HG03520 (cell line): ENCODE measurements around the gene RGS13.

ENCODE experiments used
- ATAC-seq: cut with Tn5 transposase; IDR thresholded peaks from one replicate; pipeline ENCODE4 v1.9.1; 2021; ENCODE audit warnings: mild to moderate bottlenecking, moderate library complexity; ENCODE audit not compliant: unreplicated experiment

The RGS13 gene

GRCh38 chr1:192635939-192636338 lies at the start of gene RGS13:
Gene RGS13, plus strand, starts transcription at chr1:192636147. Its CDS starts 8,188 bp downstream, at chr1:192644335.
- no peak for ATAC-seq

GRCh38 chr1:192587386-192588266 lies 48.3 kb upstream of the RGS13 start:
- ATAC-seq: no peak

DNA sequence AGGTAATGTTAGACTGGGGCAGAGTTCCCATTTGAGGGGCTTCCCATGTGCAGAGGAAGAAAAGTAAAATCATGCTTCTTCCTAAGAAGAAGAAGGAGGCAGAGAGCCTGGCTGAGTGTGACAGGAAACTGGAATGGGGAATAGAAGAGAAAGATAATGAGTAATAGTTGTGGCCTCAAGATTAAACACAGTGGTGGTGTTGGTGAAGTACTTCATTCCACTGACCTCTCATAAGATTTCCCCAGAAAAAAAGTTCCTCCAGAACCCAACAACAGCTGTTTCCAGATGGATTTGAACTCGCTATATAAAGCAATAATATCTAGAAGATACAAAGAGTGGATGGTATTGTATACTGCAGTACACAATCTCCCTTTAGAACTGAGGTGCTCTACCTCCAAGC lies 47.4 kb upstream of the RGS13 start:
- ATAC-seq: no peak

DNA sequence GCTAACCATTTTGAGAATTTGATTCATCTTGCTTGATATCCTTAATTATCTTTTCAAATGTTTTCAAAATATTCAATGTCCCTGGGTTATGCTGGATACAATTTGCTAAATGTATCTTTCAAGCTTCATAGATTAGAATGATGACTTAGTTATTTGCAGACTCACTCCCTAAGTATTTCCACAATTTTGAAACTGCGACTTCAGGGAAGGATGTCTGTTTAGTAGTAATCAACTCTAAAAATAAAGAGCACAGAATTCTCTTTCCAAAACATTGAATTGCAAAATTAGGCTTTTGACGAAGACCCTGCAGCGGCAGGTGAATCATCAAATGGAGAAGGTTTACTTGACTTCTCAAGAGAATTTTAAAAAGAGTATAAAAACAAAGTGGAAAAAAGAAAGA lies 46.1 kb upstream of the RGS13 start:
- ATAC-seq: no peak

DNA sequence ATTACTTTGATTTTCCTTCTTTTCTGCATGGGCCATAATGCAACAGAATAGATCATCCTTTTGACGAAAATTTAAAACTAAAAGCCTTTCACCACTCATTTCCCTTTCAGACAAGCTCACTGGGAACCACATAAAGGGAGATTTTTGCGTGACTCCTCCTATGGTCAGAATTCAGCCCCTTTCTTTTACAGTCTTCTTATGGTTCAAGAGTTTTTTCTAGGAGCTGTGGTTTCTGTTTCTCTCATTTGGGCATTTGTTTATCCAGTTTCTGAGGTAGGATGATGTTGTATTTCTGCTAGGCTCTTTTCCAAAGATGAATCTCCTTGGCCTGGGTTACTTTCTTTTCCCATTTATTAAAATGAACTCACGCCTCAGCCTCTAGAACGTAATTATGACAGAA lies 43.4 kb upstream of the RGS13 start:
- no peak for ATAC-seq

- no peak for ATAC-seq
These were observed 42.8 kb upstream of the RGS13 start for GRCh38 chr1:192592981-192593708.

- ATAC-seq: no peak
These were observed 40.6 kb upstream of the RGS13 start for GRCh38 chr1:192595299-192595698.

DNA sequence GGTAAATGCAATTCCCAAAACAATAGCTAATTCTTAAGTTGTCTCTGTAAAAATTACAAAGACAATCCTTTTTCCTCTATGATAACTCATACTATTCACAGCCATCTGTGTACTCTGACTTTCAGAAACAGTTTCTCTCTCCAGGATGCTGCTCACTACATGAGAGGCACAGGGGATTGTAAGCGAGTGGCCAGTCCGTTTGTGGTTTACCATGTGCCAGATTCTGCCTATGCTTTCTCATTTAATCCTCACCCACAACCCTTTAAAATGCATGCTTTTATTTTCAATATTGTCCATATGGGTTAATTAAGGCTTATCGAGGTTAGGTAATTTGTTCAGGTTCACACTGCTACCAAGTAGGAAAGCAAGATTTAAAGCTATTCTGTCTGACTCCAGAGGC lies 37.4 kb upstream of the RGS13 start:
- ATAC-seq: no peak

- ATAC-seq: no peak
These were observed 35.7 kb upstream of the RGS13 start for GRCh38 chr1:192600275-192600674.

GRCh38 chr1:192601143-192601542 lies 34.8 kb upstream of the RGS13 start:
- ATAC-seq: peak; percentile 44

GRCh38 chr1:192601567-192601966 lies 34.4 kb upstream of the RGS13 start:
- ATAC-seq: no peak

DNA sequence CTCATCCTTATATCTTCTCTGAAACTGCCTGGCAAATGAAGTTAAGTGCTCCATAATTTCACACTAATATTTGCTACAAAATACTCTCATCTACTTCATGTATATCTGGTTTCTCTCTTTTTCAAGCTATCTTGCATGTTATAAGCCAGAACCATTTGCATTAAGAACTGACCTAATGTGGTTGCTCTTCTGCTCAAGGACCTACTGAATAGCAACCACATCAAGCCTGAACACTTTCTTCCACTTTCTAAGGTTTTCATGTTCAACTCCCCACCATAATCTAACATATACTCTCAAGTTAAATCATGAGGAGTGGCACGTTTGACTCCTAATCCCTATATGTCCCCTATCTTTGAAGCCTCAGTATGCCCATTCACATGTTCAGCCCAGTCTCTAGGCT lies 33.2 kb upstream of the RGS13 start:
- no peak for ATAC-seq

DNA sequence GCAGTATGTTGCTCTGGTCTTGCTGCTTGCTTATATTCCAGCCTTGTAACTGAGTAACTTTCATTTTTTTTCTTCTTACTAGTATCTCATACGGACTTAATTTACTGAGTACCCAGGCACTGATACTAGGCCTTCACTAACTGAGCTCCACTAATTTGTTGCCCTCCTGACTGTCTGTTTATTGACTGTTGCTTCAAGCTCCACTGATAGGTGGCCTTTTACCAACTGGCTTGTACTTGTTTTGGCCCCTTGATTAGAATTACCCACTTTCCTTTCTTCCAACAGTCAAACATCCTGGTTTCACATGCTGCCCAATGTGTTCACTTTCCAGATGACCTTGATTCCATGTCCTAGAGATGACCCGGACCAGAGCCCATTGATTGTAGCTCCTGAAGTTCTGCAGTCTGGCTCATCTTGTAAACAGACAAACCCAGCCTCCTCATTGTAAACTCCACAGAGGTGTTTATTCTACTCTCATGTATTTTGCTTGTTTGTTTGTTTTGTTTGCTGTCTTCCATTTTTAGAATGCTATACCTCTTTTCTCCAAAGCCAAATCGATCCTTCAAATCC lies 32.6 kb upstream of the RGS13 start:
- no peak for ATAC-seq

DNA sequence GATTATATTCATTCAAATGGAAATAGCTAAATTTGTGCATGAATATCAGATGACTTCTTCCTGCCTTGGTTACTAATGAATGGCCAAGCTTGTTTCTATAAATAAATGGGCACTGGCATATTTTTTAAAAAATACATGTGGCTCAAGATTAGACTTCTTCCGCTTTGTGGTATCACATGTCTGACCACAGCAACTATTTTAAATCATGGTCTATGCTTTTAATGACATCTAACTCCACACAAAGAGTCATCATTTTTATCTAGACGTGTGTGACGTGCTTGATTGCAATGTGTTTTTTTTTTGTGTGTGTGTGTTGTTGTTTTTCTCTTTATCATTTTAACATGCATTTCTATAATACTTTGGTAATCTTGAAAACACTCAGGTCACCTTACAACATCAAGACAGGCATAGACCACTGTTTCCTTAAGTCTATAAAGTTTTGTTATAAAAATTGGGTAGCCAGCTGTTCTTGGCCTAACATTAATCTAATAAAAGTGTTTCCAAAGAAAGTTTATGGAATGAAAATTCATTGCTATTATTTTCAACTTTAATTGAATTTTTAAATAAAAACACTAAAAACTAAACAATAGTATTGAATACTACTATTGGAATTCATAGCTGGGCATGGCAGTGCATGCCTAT lies 30.8 kb upstream of the RGS13 start:
- ATAC-seq: peak; percentile 29

GRCh38 chr1:192608671-192609070 lies 27.3 kb upstream of the RGS13 start:
- no peak for ATAC-seq

GRCh38 chr1:192609110-192610079 lies 26.6 kb upstream of the RGS13 start:
- ATAC-seq: peak; percentile 99

DNA sequence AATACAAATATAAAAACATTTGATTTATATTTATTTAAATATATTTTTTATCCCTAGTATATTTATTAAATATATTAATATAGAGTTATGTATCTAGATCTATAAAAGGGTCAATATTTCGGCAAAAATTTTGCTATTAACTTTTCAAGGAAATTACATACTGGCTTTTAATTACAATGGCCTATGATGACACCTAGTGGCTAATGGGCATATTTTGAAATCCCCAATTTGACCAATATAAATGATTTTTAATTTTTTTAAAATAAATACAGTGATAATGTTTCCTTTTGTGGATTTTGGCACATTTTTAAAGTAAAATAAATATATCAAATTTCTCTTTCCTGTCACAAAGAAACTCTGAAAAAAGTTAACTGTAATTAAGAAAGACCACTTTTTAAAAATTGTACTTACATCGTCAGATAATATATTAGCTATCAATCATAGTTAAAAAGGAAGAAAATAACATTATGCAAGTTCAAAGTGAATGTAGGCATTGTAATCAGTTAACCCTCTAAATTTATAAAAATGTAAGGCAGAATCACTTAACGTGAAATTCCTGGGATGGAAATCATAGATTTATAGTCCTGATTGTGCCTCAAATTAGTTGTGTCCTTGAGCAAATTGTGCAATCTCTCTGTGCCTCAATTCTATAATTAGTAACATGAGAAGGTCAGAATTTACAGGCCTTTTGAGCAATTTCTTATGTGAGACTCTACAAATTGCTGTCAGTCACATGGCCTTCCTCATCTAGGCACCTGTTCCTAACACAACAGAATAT lies 25.6 kb upstream of the RGS13 start:
- ATAC-seq: no peak

DNA sequence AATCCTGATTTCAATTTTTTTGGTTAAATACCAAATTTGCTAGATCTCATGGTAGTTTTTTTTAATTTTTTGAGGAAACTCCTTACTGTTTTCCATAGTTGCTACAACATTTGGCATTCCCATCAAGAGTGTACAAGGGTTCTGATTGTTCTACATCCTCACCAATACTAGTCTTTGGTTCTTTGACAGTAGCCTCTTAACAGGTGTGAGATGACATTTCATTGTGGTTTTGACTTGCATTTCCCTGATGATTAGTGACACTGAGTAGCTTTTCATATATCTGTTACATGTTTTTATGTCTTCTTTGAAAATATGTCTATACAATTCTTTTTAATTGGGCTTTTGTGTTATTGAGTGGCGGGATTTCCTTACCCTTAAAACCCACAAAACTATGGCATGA lies 20.9 kb upstream of the RGS13 start:
- ATAC-seq: no peak

- ATAC-seq: no peak
These were observed 15.8 kb upstream of the RGS13 start for GRCh38 chr1:192620071-192620635.
